GM19397 (cell line): ENCODE measurements around the gene FOXI3.

ENCODE experiments used
- ATAC-seq: cut with Tn5 transposase; IDR thresholded peaks from one replicate; pipeline ENCODE4 v1.9.1; 2021; ENCODE audit warnings: mild to moderate bottlenecking, moderate library complexity; ENCODE audit not compliant: unreplicated experiment

The FOXI3 gene

GRCh38 chr2:88452565-88452905 lies at the start of gene FOXI3:
FOXI3 (minus strand) TSS chr2:88452693; CDS start chr2:88452535, 158 bp downstream.
- no peak for ATAC-seq

DNA sequence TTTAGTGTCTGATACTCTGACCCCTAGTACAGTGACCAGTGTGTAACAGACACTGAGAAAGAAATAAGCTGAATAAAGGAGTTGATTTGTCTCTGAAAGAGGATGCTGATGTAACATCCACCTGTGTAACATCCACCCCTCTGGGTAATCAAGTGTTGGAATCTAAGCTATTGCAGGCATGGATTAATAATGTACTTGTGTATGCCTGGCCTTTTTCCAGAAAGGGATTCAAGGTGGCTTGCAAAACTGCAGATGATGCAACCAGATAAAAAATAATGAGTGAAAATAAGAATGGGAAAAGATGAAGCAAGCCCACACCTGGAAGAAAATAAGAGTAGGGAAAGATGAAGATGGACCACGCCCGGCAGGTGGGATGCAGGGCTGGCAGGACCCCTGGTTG lies 48.2 kb upstream of the FOXI3 start:
- no peak for ATAC-seq

DNA sequence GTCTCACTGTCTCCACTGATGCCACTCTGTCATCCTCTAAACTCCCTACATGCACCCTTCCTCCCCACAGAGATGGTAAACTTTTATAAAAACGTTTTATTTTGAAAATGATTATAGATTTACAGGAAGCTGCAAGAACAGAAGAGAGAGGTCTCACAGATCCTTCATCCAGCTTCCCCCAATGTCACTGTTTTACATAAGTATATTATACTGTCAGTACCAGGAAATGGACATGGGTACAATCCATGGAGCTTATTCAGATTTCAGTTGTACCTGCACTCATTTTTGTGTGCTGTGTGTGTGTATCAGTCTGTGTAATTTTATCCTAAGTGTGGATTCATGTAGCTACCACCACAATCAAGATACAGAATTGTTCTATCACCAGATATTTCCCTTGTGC lies 46.7 kb upstream of the FOXI3 start:
- no peak for ATAC-seq

GRCh38 chr2:88493481-88493880 lies 41.0 kb upstream of the FOXI3 start:
- ATAC-seq = no peak

DNA sequence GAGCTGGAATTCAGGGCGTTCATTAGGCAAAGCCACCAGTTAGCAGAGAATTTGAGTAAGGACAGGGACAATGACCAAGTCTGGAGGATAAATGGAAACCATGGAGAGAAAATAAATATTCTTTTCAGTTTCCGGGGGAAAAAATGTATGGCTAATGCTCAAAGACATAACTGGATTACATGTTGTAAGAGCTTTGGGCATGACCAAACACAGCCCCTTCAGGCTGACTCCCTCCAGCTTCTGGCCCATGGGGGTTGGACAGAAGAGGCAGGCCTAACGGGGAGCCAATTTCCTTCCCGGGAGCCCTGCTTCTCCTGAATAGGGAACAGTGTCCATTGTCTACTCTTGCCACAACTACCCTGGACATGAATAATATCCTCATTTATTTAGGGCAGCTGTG lies 39.5 kb upstream of the FOXI3 start:
- ATAC-seq = no peak

DNA sequence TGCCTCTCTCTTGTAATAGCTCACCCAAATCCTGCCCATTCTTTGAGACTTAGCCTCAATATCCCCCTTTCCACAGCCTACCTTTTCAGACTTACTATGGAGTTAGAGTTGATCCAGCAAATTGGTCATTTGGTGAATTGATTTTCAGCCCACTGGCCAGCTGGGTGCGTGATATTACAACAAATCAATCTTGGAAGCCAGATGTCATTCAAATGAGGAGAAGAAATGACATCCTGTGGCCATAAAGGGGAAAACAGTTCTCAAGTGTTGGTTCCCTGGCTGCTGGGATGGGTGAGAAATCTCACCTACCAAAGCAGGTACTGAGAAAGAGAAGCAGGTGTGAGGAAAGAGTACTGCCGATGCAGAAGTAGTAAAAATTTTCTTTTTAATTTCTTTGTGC lies 36.7 kb upstream of the FOXI3 start:
- no peak for ATAC-seq

- no peak for ATAC-seq
These were observed 30.7 kb upstream of the FOXI3 start for GRCh38 chr2:88483200-88483599.

DNA sequence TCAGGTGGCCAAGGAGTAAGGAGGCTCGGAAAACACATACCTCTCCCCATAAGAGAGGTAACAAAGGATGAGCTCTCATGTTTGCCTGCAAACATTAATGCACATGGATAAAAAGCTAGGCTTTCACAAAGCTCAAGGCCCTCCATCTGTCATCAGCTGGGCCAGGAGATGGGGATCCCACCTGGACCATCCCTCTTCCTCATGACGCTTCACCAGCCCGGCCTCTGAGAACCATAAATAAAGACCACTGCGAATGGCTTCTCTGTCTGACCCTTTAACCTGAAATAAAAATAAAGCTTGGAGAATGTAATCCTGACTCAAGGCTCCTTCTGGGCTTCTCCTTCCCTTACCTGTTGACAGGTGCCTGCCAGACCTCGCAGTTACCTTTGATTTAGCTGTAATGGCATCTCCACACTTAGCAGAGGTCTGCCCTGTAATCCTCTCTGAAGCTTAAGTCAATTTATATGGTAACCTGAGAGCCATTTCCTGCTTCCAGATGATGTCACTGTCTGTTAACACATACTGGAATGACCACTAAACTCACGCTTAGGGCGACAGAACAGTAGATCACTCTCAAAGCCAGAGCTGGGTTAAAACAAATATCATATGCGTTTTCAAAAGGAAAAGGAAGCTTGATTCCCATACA lies 29.3 kb upstream of the FOXI3 start:
- ATAC-seq = no peak

- ATAC-seq = no peak
These were observed 20.3 kb upstream of the FOXI3 start for GRCh38 chr2:88472811-88473210.

GRCh38 chr2:88471083-88471942 lies 18.8 kb upstream of the FOXI3 start:
- ATAC-seq = no peak

- no peak for ATAC-seq
These were observed 17.0 kb upstream of the FOXI3 start for GRCh38 chr2:88469202-88470114.

DNA sequence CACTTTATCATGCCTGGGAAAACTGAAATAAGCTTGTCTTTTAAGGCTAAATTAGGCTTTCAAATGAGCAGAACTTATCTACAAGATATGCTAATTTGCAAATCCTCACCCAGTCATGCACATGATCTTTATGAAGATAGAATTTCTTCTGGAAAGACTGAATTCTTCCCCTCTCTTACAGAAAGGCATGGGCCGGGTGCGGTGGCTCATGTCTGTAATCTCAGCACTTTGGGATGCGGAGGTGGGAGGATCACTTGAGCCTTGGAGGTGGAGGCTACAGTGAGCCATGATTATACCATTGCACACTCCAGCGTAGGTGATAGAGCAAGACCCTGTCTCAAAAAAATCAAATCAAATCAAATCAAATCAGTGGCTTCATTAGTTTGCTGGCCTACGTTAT lies 11.7 kb upstream of the FOXI3 start:
- no peak for ATAC-seq

GRCh38 chr2:88458633-88459032 lies 6.1 kb upstream of the FOXI3 start:
- no peak for ATAC-seq

DNA sequence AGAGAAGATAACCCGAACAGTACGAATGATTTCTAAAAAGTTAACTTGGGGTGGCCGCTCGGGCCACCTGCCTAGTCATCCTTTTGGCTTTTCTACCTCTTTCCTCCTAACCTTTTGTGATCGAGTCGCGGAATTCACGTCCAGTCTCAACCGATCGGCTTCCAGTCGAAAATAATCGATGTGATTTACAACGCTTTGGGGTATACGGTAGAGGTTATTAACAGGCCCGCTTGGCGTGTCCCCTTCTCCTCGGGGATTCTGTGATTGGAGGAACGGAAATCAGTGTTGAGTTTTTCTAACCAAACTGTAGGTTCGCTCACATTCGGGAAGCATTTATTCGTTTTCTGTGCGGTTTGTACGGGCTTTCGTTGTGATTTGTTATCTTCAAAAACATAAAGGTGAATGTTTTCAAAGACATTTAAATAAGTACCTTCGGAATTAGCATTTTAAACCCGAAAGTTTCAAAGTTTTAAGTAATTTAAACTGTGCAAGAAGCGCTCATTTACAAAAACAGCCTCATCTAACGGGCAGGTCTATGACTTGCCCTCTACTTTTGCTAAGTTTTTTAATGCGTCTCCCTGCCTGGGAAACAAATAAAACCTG lies 588 bp upstream of the FOXI3 start:
- ATAC-seq = no peak

DNA sequence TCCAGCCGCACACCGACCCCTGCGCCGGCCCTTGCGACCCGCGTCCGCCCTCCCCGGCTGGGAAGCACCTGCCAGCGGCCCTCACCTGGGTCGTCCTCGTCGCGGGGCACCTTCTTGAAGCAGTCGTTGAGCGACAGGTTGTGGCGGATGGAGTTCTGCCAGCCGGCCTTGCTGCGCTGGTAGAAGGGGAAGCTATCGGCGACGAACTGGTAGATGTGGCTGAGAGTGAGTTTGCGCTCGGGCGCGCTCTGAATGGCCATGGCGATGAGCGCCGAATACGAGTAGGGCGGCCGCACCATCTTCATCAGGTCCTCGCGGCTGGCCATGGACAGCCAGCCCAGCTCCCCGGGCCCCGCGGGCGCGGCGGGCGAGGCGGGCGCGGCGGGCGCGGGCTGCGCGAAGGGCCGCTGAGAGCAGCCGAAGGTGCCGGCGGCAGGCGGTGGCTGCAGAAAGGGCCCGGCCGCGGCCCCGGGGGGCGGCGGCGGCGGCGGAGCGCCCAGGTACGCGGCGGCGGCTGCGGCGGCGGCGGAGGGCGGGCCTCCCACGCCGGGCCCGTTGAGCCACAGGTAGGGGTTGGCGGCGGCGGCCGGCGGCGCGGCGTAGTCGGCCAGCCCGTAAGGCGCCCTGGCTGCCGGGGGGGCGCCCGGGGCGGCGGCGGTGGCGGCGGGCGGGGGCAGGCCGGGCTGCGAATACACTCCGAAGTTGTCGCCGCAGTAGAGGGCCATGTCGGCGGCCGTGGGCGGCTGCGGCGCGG lies 505 bp downstream of the FOXI3 start:
- no peak for ATAC-seq

- no peak for ATAC-seq
These were observed 1.3 kb downstream of the FOXI3 start for GRCh38 chr2:88450925-88451810.

- no peak for ATAC-seq
These were observed 2.3 kb downstream of the FOXI3 start for GRCh38 chr2:88450186-88450585.

GRCh38 chr2:88448248-88448647 lies 4.2 kb downstream of the FOXI3 start:
- no peak for ATAC-seq

- no peak for ATAC-seq
These were observed 9.0 kb downstream of the FOXI3 start for GRCh38 chr2:88443353-88443938.
